ENCODE measurements around the gene WDR36. TPM values are rescaled to one million over a fixed set of nuclear protein-coding genes. Genes with fewer than 3 reads are reported as not detected.

The WDR36 gene
- polyA plus RNA-seq, 1 donor (not counting 4 experiments of a cell fraction or from before 2014, with no cell fraction given): 37.8 TPM

- no peak for DNase-seq (ENCODE audit: low read depth, low spot score)
- dilution Hi-C loops (cut with MboI; ENCODE audit: extremely low pct_ligation_motif_present, low sequenced_read_pairs): no loop called here
- Histone ChIP-seq H3K79me2 (ENCODE audit: control insufficient read depth, insufficient read depth, low read length) (no peaks in the 10 kb centered on the region), H3K4me3 (ENCODE audit: control insufficient read depth in 2 of 3, extremely low read depth in 1 of 3, insufficient read depth in 2 of 3, low read depth in 1 of 3, low read length in 3 of 3) (no peak overlapping the region), H3K4me1 (ENCODE audit: control insufficient read depth, extremely low read depth, insufficient read depth, low read length) (no peaks in the 10 kb centered on the region), H3K27me3 (ENCODE audit: control insufficient read depth, extremely low read depth, insufficient read depth, low read length) (peaks cover 3% of the 10 kb centered on the region), H3K9ac (ENCODE audit: control insufficient read depth, extremely low read depth, insufficient read depth, low read length) (no peak overlapping the region), H4K20me1 (ENCODE audit: control insufficient read depth, extremely low read depth, insufficient read depth, low read length) (no peaks in the 10 kb centered on the region), H3K9me1 (ENCODE audit: control insufficient read depth, extremely low read depth, insufficient read depth, low read length) (no peaks in the 10 kb centered on the region), H2AFZ (ENCODE audit: control insufficient read depth, low read length) (no peak overlapping the region), H3K9me3 (ENCODE audit: control insufficient read depth, low read depth, low read length) (no peaks in the 10 kb centered on the region), H3K4me2 (ENCODE audit: control insufficient read depth, extremely low read depth, insufficient read depth, low read depth, low read length) (no peak overlapping the region), H3K36me3 (ENCODE audit: control insufficient read depth in 2 of 2, extremely low read depth in 1 of 2, insufficient read depth in 2 of 2, low read length in 2 of 2) (no peaks in the 10 kb centered on the region), H3K27ac (ENCODE audit: control insufficient read depth, insufficient read depth, low read length) (no peak overlapping the region)
- no peak for FAIRE-seq
- no peak for TF ChIP-seq EZH2 (IDR thresholded peaks at IDR 0.05; ENCODE audit: low read length)
- TF ChIP-seq CTCF (optimal IDR thresholded peaks at IDR 0.05 in 1 of 3, IDR thresholded peaks at IDR 0.05 in 1 of 3, conservative IDR thresholded peaks at IDR 0.05 in 1 of 3; ENCODE audit: extremely low read depth in 1 of 3, insufficient read depth in 2 of 3, low read length in 3 of 3): no peak
Observed at GRCh38 chr5:111170279-111170678, 78.1 kb downstream of the WDR36 start.

- Histone ChIP-seq H3K36me3 (ENCODE audit: control insufficient read depth in 2 of 2, extremely low read depth in 1 of 2, insufficient read depth in 2 of 2, low read length in 2 of 2) (no peaks in the 10 kb centered on the region), H3K79me2 (ENCODE audit: control insufficient read depth, insufficient read depth, low read length) (no peaks in the 10 kb centered on the region), H4K20me1 (ENCODE audit: control insufficient read depth, extremely low read depth, insufficient read depth, low read length) (no peaks in the 10 kb centered on the region), H3K4me3 (ENCODE audit: control insufficient read depth in 2 of 3, extremely low read depth in 1 of 3, insufficient read depth in 2 of 3, low read depth in 1 of 3, low read length in 3 of 3) (no peak overlapping the region), H3K9ac (ENCODE audit: control insufficient read depth, extremely low read depth, insufficient read depth, low read length) (no peak overlapping the region), H3K27ac (ENCODE audit: control insufficient read depth, insufficient read depth, low read length) (no peak overlapping the region), H3K4me1 (ENCODE audit: control insufficient read depth, extremely low read depth, insufficient read depth, low read length) (no peaks in the 10 kb centered on the region), H3K9me1 (ENCODE audit: control insufficient read depth, extremely low read depth, insufficient read depth, low read length) (no peaks in the 10 kb centered on the region), H3K27me3 (ENCODE audit: control insufficient read depth, extremely low read depth, insufficient read depth, low read length) (peaks cover 3% of the 10 kb centered on the region), H3K4me2 (ENCODE audit: control insufficient read depth, extremely low read depth, insufficient read depth, low read depth, low read length) (no peak overlapping the region), H3K9me3 (ENCODE audit: control insufficient read depth, low read depth, low read length) (no peaks in the 10 kb centered on the region), H2AFZ (ENCODE audit: control insufficient read depth, low read length) (no peak overlapping the region)
- FAIRE-seq (no peak), DNase-seq (ENCODE audit: low read depth, low spot score) (no peak)
- dilution Hi-C loops (cut with MboI; ENCODE audit: extremely low pct_ligation_motif_present, low sequenced_read_pairs): no loop called here
- TF ChIP-seq CTCF (optimal IDR thresholded peaks at IDR 0.05 in 1 of 3, IDR thresholded peaks at IDR 0.05 in 1 of 3, conservative IDR thresholded peaks at IDR 0.05 in 1 of 3; ENCODE audit: extremely low read depth in 1 of 3, insufficient read depth in 2 of 3, low read length in 3 of 3) (no peak), EZH2 (IDR thresholded peaks at IDR 0.05; ENCODE audit: low read length) (no peak)
Observed at GRCh38 chr5:111172504-111172903, 80.4 kb downstream of the WDR36 start.

All from keratinocyte (primary cell).